Suprapubic skin (tissue), 4 donors: ENCODE measurements around the gene CCDC124. TPM values are rescaled to one million over a fixed set of nuclear protein-coding genes. Genes with fewer than 3 reads are reported as not detected.
"Not testable (repeated sequence)": the region's sequence is repeated elsewhere in the genome, so short reads cannot be mapped to it uniquely, and the experiment has no call there.

Experiments
- DNase-seq, 2 donors: peaks; one replicate each; pipeline ENCODE4 v3.0.0-alpha.2; 2019; ENCODE audit warnings: low spot score in 2 of 2
- H3K27ac ChIP-seq: fragments of 200-600 bp; sonication (generic); one replicate; pipeline ENCODE4 v1.5.1; 2019
- H3K27me3 ChIP-seq: fragments of 200-600 bp; sonication (generic); one replicate; pipeline ENCODE4 v1.5.1; 2019
- H3K36me3 ChIP-seq: fragments of 200-600 bp; sonication (generic); one replicate; pipeline ENCODE4 v1.5.1; 2019
- H3K4me1 ChIP-seq: fragments of 200-600 bp; sonication (generic); one replicate; pipeline ENCODE4 v1.5.1; 2019
- H3K4me3 ChIP-seq: fragments of 200-600 bp; sonication (generic); one replicate; pipeline ENCODE4 v1.5.1; 2019; ENCODE audit warnings: mild to moderate bottlenecking
- H3K9me3 ChIP-seq: fragments of 200-600 bp; sonication (generic); one replicate; pipeline ENCODE4 v1.5.1; 2019
- CTCF ChIP-seq, 2 donors: fragments of 200-600 bp in 1 of 2; fragments of 450-650 bp in 1 of 2; sonication (generic) in 1 of 2; IDR thresholded peaks; one replicate each; pipeline ENCODE4 v1.5.1; 2016 to 2019; ENCODE audit warnings: antibody characterized with exemption in 2 of 2, mild to moderate bottlenecking in 1 of 2, moderate library complexity in 1 of 2
- EP300 ChIP-seq: sonication (generic); formaldehyde crosslinking; IDR thresholded peaks from one replicate; pipeline ENCODE4 v1.6.1; 2017; ENCODE audit warnings: antibody characterized with exemption
- POLR2A ChIP-seq, 2 donors: fragments of 450-650 bp; IDR thresholded peaks; one replicate each; pipeline ENCODE4 v1.6.1; 2017; ENCODE audit warnings: antibody characterized with exemption in 2 of 2, mild to moderate bottlenecking in 2 of 2, moderate library complexity in 2 of 2
- POLR2AphosphoS5 ChIP-seq, 3 donors: sonication (generic); formaldehyde crosslinking; IDR thresholded peaks; one replicate each; pipeline ENCODE4 v1.6.1; 2017; ENCODE audit warnings: antibody characterized with exemption in 3 of 3
- WGBS: methylation state at CpG from one replicate; pipeline ENCODE4 v1.1.5; 2018; 5-methylcytosine and 5-hydroxymethylcytosine counted together
- total RNA-seq, 4 donors: library from RNA; depleted of rRNA; stranded (reverse); fragments of >200 nt; gene quantifications; one replicate each; pipeline ENCODE4 v1.1.0, GENCODE V29; 2016

CCDC124 gene
- total RNA-seq, 4 donors from 2014 or later = 24.3 to 42.7 (median 33.1) TPM

- Histone ChIP-seq H3K4me1 (no peaks in the 10 kb centered on the region), H3K4me3 (no peak overlapping the region), H3K36me3 (no peaks in the 10 kb centered on the region), H3K27ac (no peak overlapping the region), H3K27me3 (peaks cover 3% of the 10 kb centered on the region), H3K9me3 (no peaks in the 10 kb centered on the region)
- 69% methylated on average over 16 of the region's 17 CpGs for WGBS
- DNase-seq = no peak
- TF ChIP-seq EP300 (no peak), CTCF (IDR thresholded peaks at IDR 0.05) (no peak), POLR2AphosphoS5 (IDR thresholded peaks at IDR 0.05) (no peak), POLR2A (IDR thresholded peaks at IDR 0.05) (no peak)
Measured at GRCh38 chr19:17985037-17985818, 52.4 kb downstream of the CCDC124 start.

- WGBS = 89% methylated on average over 8 of the region's 8 CpGs
- not testable (repeated sequence) for H3K27ac ChIP-seq, H3K4me3 ChIP-seq, H3K9me3 ChIP-seq, H3K27me3 ChIP-seq, H3K4me1 ChIP-seq, H3K36me3 ChIP-seq, DNase-seq
Measured at GRCh38 chr19:17986569-17986968, 53.8 kb downstream of the CCDC124 start.

GRCh38 chr19:17988161-17988560, 55.3 kb downstream of the CCDC124 start:
- no peaks in the 10 kb centered on the region for H3K36me3 ChIP-seq
- no peak overlapping the region for H3K4me3 ChIP-seq
- no peaks in the 10 kb centered on the region for H3K4me1 ChIP-seq
- TF ChIP-seq POLR2AphosphoS5 (IDR thresholded peaks at IDR 0.05) (no peak), CTCF (IDR thresholded peaks at IDR 0.05) (no peak), POLR2A (IDR thresholded peaks at IDR 0.05) (no peak), EP300 (no peak)
- H3K9me3 ChIP-seq = no peaks in the 10 kb centered on the region
- H3K27me3 ChIP-seq = peaks cover 1% of the 10 kb centered on the region
- H3K27ac ChIP-seq = no peak overlapping the region
- WGBS = 87% methylated on average over 8 of the region's 13 CpGs
- no peak for DNase-seq

- TF ChIP-seq POLR2A (IDR thresholded peaks at IDR 0.05) = no peak
- no peak for TF ChIP-seq EP300
- no peak for TF ChIP-seq CTCF (IDR thresholded peaks at IDR 0.05)
- Histone ChIP-seq H3K4me1 (no peaks in the 10 kb centered on the region), H3K9me3 (no peaks in the 10 kb centered on the region), H3K4me3 (no peak overlapping the region), H3K36me3 (no peaks in the 10 kb centered on the region), H3K27ac (no peak overlapping the region), H3K27me3 (peaks cover 3% of the 10 kb centered on the region)
- WGBS = 92% methylated on average over 16 of the region's 16 CpGs
- DNase-seq = no peak
Measured at GRCh38 chr19:17989425-17990094, 56.7 kb downstream of the CCDC124 start.

- H3K9me3 ChIP-seq = no peaks in the 10 kb centered on the region
- no peaks in the 10 kb centered on the region for H3K36me3 ChIP-seq
- H3K4me1 ChIP-seq = no peaks in the 10 kb centered on the region
- H3K4me3 ChIP-seq = no peak overlapping the region
- no peak for TF ChIP-seq POLR2AphosphoS5 (IDR thresholded peaks at IDR 0.05)
- TF ChIP-seq EP300 = no peak
- TF ChIP-seq CTCF (IDR thresholded peaks at IDR 0.05) = no peak
- no peak for TF ChIP-seq POLR2A (IDR thresholded peaks at IDR 0.05)
- no peak overlapping the region for H3K27ac ChIP-seq
- DNase-seq = no peak
- peaks cover 3% of the 10 kb centered on the region for H3K27me3 ChIP-seq
- WGBS = 76% methylated on average over 17 of the region's 27 CpGs
Measured at GRCh38 chr19:17993076-17993813, 60.4 kb downstream of the CCDC124 start.

Other genes with a start within 250 kb of the CCDC124 start
- under 1 TPM in 1 of 4 donors, not detected in 3; 0.16 TPM for gene UNC13A, start 244.7 kb upstream of the CCDC124 start, total RNA-seq
- gene MAP1S, start 213.5 kb upstream of the CCDC124 start, total RNA-seq = 10 to 100 TPM; 16.8 to 42.5 (median 26.4) TPM
- 10 to 100 TPM; 32.6 to 48.2 (median 35.7) TPM for gene FCHO1, start 181.5 kb upstream of the CCDC124 start, total RNA-seq
- gene B3GNT3, start 137.9 kb upstream of the CCDC124 start, total RNA-seq = 10 to 100 TPM in 1 of 4 donors, 1 to 10 TPM in 3; 1.4 to 12.1 (median 5.9) TPM
- not detected for gene INSL3, start 111.5 kb upstream of the CCDC124 start, total RNA-seq
- 1 to 10 TPM; 1.0 to 4.0 (median 1.7) TPM for gene JAK3, start 85.0 kb upstream of the CCDC124 start, total RNA-seq
- gene RPL18A, start 73.1 kb upstream of the CCDC124 start, total RNA-seq = 1,000 to 10,000 TPM; 1,229 to 2,185 (median 2,114) TPM
- gene SLC5A5, start 61.1 kb upstream of the CCDC124 start, total RNA-seq = not detected
- gene KCNN1, start 34.1 kb downstream of the CCDC124 start, total RNA-seq = under 1 TPM in 2 of 4 donors, not detected in 2; 0.26 to 0.51 TPM
- 10 to 100 TPM; 11.3 to 35.0 (median 28.5) TPM for gene ARRDC2, start 75.2 kb downstream of the CCDC124 start, total RNA-seq
- gene IL12RB1, start 153.9 kb downstream of the CCDC124 start, total RNA-seq = under 1 TPM in 2 of 4 donors, not detected in 2; 0.30 to 0.87 TPM
- 10 to 100 TPM; 13.4 to 29.7 (median 20.0) TPM for gene MAST3, start 164.8 kb downstream of the CCDC124 start, total RNA-seq
- gene PIK3R2, start 220.1 kb downstream of the CCDC124 start, total RNA-seq = 10 to 100 TPM; 14.1 to 25.9 (median 19.5) TPM
- gene IFI30, start 240.8 kb downstream of the CCDC124 start, total RNA-seq = 10 to 100 TPM; 13.4 to 37.2 (median 35.1) TPM